Activated CD8-positive, alpha-beta T cell treated with anti-CD3 and anti-CD28 coated beads for 36 hours (primary cell): ENCODE data around the gene LRRC37A. TPM values are rescaled to one million over a fixed set of nuclear protein-coding genes. Genes with fewer than 3 reads are reported as not detected.
"Not testable (repeated sequence)": the region's sequence is repeated elsewhere in the genome, so short reads cannot be mapped to it uniquely, and the experiment has no call there.

Source experiments
- ATAC-seq: fragments of 200-7000 bp; cut with Tn5 transposase; one replicate; pipeline ENCODE4 v1.10.0; 2021; ENCODE audit warnings: mild to moderate bottlenecking, moderate library complexity
- CTCF ChIA-PET: fragments of 350-600 bp; sonication (Branson Sonifier 250); formaldehyde crosslinking; loops from one replicate; lab custom pipeline; 2021; ENCODE audit warnings: antibody characterized with exemption; lab: Charles Lee
- POLR2A ChIA-PET: fragments of 350-600 bp; sonication (Branson Sonifier 250); formaldehyde crosslinking; loops from one replicate; lab custom pipeline; 2021; ENCODE audit warnings: antibody characterized with exemption; lab: Charles Lee
- DNase-seq: peaks from one replicate; pipeline ENCODE4 v3.0.0-alpha.2; 2020
- H3K27ac Mint-ChIP-seq: one replicate; pipeline ENCODE4 v1.8.0; 2021; ENCODE audit warnings: mild to moderate bottlenecking, mixed read lengths
- H3K27me3 Mint-ChIP-seq: one replicate; pipeline ENCODE4 v1.8.0; 2021; ENCODE audit warnings: mixed read lengths
- H3K36me3 Mint-ChIP-seq: one replicate; pipeline ENCODE4 v1.8.0; 2021; ENCODE audit warnings: low read depth, mixed read lengths
- H3K4me1 Mint-ChIP-seq: one replicate; pipeline ENCODE4 v1.8.0; 2021; ENCODE audit warnings: low read depth, mixed read lengths
- H3K4me3 Mint-ChIP-seq: one replicate; pipeline ENCODE4 v1.8.0; 2021; ENCODE audit warnings: mild to moderate bottlenecking, moderate library complexity, mixed read lengths
- H3K9me3 Mint-ChIP-seq: one replicate; pipeline ENCODE4 v1.8.0; 2021; ENCODE audit warnings: mixed read lengths
- intact Hi-C: fragments of 100-400 bp; cut with micrococcal nuclease; formaldehyde crosslinking; loops from one replicate; pipeline ENCODE4 v1.10.0; 2022
- total RNA-seq, 2 experiments: library from RNA; stranded (reverse); gene quantifications; one replicate each; pipeline ENCODE4 v1.2.3, GENCODE V29; 2021
- TF ChIP-seq, protein P1 (sequence below): fragments of 200-600 bp; IDR thresholded peaks from one replicate; pipeline ENCODE4 v1.8.0; 2022; ENCODE audit warnings: antibody characterized with exemption, mild to moderate bottlenecking

Gene LRRC37A
- total RNA-seq, 2 experiments from 2014 or later, result 1.7 to 1.8 TPM

DNA sequence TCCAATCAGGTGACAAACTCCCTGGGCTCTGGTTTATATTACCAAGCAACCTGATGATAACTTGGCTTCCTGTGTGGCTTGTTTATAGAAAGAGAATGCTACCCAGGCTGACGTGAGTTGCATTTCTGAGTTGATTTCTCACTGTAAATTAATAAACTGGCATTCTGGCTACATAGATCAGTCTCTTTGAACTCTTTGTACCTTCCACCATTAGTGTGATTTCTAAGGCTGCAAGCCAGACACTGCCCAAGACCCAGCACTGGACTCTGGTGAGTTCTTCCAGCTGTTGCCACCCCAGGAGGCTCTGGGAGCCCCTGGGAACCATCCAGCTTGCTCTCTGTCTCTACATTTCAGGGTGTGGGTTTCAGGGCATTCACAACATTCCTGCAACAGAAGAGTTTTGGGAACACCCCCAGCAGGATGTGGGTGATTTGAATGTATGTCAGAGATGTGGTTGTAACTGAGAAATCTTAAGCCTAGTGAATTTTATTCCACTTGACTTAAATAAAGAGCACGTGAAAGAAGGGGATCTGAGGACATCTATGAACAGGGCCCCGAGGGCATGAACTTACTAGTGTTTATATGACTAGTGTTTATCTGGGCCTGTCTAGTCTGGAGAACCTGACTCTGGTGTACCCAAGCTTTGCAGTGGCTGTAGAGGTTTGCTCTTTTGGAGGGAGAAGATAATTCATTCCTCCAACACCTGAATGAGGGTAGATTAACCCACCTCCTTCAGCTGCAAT lies 30.3 kb upstream of the LRRC37A start:
- H3K9me3 Mint-ChIP-seq, result no peaks in the 10 kb centered on the region
- TF ChIP-seq, protein P1, sequence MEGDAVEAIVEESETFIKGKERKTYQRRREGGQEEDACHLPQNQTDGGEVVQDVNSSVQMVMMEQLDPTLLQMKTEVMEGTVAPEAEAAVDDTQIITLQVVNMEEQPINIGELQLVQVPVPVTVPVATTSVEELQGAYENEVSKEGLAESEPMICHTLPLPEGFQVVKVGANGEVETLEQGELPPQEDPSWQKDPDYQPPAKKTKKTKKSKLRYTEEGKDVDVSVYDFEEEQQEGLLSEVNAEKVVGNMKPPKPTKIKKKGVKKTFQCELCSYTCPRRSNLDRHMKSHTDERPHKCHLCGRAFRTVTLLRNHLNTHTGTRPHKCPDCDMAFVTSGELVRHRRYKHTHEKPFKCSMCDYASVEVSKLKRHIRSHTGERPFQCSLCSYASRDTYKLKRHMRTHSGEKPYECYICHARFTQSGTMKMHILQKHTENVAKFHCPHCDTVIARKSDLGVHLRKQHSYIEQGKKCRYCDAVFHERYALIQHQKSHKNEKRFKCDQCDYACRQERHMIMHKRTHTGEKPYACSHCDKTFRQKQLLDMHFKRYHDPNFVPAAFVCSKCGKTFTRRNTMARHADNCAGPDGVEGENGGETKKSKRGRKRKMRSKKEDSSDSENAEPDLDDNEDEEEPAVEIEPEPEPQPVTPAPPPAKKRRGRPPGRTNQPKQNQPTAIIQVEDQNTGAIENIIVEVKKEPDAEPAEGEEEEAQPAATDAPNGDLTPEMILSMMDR, result no peak
- peak overlapping the region; percentile 73 for H3K27ac Mint-ChIP-seq
- intact Hi-C loops, result no loop called here
- CTCF ChIA-PET, result no interaction called here
- H3K4me3 Mint-ChIP-seq, result peak overlapping the region; percentile 17
- DNase-seq (peak; percentile 46), ATAC-seq (peak; percentile 40)
- no peaks in the 10 kb centered on the region for H3K36me3 Mint-ChIP-seq
- H3K27me3 Mint-ChIP-seq, result peaks cover 2% of the 10 kb centered on the region
- H3K4me1 Mint-ChIP-seq, result peaks cover 30% of the 10 kb centered on the region
- POLR2A ChIA-PET, result no interaction called here

DNA sequence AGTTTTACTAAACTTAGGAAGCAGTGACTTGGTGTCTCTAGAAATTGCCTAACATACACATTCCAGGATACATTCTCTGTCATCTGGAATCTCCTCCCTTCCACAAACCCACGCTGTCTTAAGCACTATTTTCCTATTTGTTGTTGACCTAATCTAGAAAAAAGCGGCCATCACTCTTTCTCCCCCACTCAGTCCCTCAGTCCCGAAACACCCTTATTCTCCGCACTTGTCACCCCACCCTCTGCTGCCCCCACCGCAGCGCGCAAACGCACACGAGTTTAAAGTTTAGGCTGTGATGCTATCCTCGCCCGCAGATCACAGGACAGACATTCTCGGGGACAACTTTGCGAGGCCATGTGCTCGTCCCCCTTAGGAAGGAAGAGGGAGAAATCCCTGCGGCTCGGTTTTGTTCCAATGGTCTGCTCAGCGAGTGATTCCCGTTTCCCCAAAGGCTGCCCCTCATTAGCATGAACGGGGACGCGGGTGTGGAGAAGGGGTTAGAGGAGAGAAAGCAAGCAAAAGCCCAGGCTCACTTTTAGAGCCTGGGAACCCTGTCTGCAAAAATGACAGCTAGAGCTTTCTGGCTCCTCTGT lies 28.8 kb upstream of the LRRC37A start:
- peak overlapping the region; percentile 74 for H3K27ac Mint-ChIP-seq
- H3K9me3 Mint-ChIP-seq, H3K36me3 Mint-ChIP-seq, H3K27me3 Mint-ChIP-seq, intact Hi-C loops, ATAC-seq: not testable (repeated sequence)
- ChIA-PET CTCF (interaction anchor here (0.8 to 2.1 kb wide), 3 partner anchors 21 to 265 kb away, joined by 3 to 11 read pairs (median 3); no protein-coding TSS in a partner anchor), POLR2A (interaction anchor here (0.5 to 0.6 kb wide), 2 partner anchors 8 to 27 kb away, joined by 3 read pairs; no protein-coding TSS in a partner anchor)
- H3K4me3 Mint-ChIP-seq, result peak overlapping the region; percentile 80
- DNase-seq, result peak; percentile 25
- H3K4me1 Mint-ChIP-seq, result peaks cover 27% of the 10 kb centered on the region

DNA sequence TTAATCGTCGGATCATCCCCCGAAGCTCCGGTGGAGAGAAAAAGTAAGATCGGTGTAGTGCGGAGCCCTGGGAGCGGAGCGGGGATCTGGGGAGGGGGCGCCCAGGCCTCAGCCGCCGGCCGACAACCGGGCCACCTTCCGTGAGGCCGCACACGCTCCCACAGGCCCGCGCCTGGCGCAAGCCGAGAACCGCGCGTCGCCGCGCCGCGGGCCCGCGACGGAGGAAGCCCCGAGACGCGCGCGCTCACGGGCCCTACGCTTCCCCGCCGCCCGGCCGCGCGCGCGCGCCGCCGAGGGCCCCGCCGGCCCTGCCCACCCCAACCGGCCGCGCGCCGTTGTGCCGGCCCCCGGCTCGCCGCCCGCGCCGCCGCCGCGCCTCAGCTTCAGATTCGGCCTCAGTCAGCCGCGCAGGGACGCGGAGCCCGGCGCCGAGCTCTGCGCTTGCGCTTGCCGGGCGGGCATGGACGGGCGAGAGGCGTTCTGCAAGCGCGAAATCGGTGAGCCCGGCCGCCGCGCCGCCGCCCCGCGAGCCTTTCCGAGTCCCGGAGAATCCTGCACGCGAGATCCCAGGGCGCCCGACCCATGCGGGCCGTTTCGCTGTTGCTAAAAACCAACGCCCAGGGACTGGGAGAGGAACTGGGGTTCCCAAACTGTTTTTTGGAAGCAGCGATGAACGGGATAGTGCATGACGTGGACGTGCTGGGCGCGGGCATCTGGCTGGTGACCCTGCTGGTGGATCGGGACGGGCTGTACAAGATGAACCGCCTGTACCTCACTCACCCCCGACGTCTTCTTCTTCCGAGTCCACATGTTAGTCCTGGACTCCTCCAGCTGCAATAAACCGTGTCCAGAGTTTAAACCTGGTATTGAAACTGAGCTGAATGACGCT lies 28.0 kb upstream of the LRRC37A start:
- ChIA-PET CTCF (interaction anchor here (0.8 to 2.1 kb wide), 3 partner anchors 20 to 265 kb away, joined by 3 to 11 read pairs (median 3); no protein-coding TSS in a partner anchor), POLR2A (interaction anchor here (0.5 to 0.6 kb wide), 2 partner anchors 8 to 28 kb away, joined by 3 read pairs; no protein-coding TSS in a partner anchor)
- Mint-ChIP-seq H3K4me3 (peak overlapping the region; percentile 80), H3K27me3 (no peaks in the 10 kb centered on the region), H3K36me3 (no peaks in the 10 kb centered on the region), H3K27ac (peak overlapping the region; percentile 74), H3K4me1 (peaks cover 27% of the 10 kb centered on the region), H3K9me3 (no peaks in the 10 kb centered on the region)
- ATAC-seq (peak; percentile 88), DNase-seq (peak; percentile 84)
- intact Hi-C loops, result no loop called here
- TF ChIP-seq, protein P1, result no peak

DNA sequence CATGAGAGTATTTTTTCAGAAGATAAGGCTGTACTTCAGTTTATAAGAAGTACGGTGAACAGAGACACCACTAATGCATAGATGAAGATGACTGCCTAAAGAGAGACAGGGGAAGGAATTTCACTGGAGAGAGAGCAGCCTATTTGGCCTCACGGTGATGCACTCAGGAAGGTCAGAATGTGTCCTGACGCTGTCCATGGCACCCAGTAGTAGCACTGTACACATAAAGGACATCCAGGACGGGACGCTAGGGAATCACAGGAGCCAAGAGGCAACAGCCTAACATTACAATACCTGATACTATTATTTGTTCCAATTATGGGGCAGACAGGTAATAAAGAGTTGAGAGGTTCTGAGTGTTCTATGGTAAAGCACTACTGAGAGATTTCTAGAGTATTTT lies 24.9 kb upstream of the LRRC37A start:
- H3K27me3 Mint-ChIP-seq, result no peaks in the 10 kb centered on the region
- H3K4me3 Mint-ChIP-seq, result no peak overlapping the region
- no peaks in the 10 kb centered on the region for H3K36me3 Mint-ChIP-seq

More for the DNA sequence above, 24.9 kb upstream of the LRRC37A start:
- POLR2A ChIA-PET, result no interaction called here
- intact Hi-C loops, result no loop called here
- TF ChIP-seq, protein P1, result no peak
- ATAC-seq, result no peak
- DNase-seq, result no peak
- H3K4me1 Mint-ChIP-seq, result peaks cover 16% of the 10 kb centered on the region
- no peak overlapping the region for H3K27ac Mint-ChIP-seq
- no peaks in the 10 kb centered on the region for H3K9me3 Mint-ChIP-seq
- CTCF ChIA-PET, result no interaction called here
